Measurements from ENCODE around the gene KHK.

KHK gene

DNA sequence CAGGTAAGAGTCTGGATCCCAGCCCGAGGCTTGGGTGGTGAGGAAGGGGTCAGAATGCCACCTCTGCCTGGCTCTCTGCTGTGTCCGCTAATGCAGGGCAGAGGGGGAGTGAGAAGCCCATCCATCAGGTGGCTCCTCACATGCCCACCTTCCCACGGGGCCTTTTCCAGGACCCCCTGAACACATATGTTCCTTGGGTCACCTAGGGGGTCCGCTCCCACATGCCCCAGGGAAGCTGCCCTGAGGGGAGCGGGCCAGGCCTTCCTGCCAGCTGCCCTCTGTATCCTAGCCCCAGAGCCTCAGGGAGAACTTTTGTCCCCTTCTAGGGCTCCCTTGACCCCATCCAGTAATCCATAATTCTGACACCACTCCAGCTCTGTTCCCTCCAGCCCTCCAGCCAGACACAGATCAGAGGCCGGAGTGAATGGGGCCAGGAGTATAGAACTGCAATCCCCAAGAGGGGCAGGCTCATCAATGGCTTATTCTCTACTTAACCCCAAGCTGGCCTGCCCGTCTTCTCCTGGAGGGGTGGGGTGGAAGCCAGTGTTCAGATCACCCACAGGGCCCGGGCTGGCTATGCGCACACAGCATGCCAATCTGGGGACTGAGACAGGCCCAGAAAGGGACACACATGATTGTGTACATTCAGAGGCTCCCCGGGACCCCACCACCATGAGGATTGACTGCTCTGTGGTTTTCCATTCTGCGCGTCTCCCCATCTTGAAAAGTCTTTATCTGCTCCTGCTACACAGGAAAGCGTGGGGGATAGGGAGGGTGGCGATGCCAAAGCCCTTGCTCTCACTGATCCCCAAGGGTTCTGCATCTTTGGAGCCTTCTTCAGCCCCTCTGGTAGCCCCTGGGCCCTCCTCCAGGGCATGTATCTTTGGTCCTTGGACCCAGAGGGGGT is 7.1 kb upstream of the KHK start:
- TF ChIP-seq REST (IDR thresholded peaks at IDR 0.05; ENCODE audit: low read depth) (no peak), TEAD4 (IDR thresholded peaks at IDR 0.05) (no peak), FOXM1 (IDR thresholded peaks at IDR 0.05; ENCODE audit: borderline replicate concordance, low read depth) (no peak), YY1 (IDR thresholded peaks at IDR 0.05; ENCODE audit: low read depth) (no peak), NFIC (IDR thresholded peaks at IDR 0.05) (no peak), EP300 (IDR thresholded peaks at IDR 0.05; ENCODE audit: borderline replicate concordance) (no peak), CREB1 (IDR thresholded peaks at IDR 0.05; ENCODE audit: low read depth) (no peak), TCF12 (IDR thresholded peaks at IDR 0.05; ENCODE audit: low read depth) (no peak), EGR1 (IDR thresholded peaks at IDR 0.05) (no peak), MAX (IDR thresholded peaks at IDR 0.05) (no peak), ZBTB7A (IDR thresholded peaks at IDR 0.05; ENCODE audit: low read depth) (no peak), TAF1 (IDR thresholded peaks at IDR 0.05; ENCODE audit: low read depth) (no peak), RAD21 (IDR thresholded peaks at IDR 0.05; ENCODE audit: low read depth) (no peak), CEBPB (IDR thresholded peaks at IDR 0.05) (no peak)
- TF ChIP-seq, protein P1, sequence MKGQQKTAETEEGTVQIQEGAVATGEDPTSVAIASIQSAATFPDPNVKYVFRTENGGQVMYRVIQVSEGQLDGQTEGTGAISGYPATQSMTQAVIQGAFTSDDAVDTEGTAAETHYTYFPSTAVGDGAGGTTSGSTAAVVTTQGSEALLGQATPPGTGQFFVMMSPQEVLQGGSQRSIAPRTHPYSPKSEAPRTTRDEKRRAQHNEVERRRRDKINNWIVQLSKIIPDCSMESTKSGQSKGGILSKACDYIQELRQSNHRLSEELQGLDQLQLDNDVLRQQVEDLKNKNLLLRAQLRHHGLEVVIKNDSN (IDR thresholded peaks at IDR 0.05), result no peak

GRCh38 chr2:27080140-27080469 is 6.5 kb upstream of the KHK start:
- TF ChIP-seq ZBTB7A (IDR thresholded peaks at IDR 0.05; ENCODE audit: low read depth) (no peak), YY1 (IDR thresholded peaks at IDR 0.05; ENCODE audit: low read depth) (no peak), RAD21 (IDR thresholded peaks at IDR 0.05; ENCODE audit: low read depth) (no peak), TAF1 (IDR thresholded peaks at IDR 0.05; ENCODE audit: low read depth) (no peak), TCF12 (IDR thresholded peaks at IDR 0.05; ENCODE audit: low read depth) (no peak), FOXM1 (IDR thresholded peaks at IDR 0.05; ENCODE audit: borderline replicate concordance, low read depth) (no peak), MAX (IDR thresholded peaks at IDR 0.05) (no peak), EP300 (IDR thresholded peaks at IDR 0.05; ENCODE audit: borderline replicate concordance) (no peak), CEBPB (IDR thresholded peaks at IDR 0.05) (no peak), EGR1 (IDR thresholded peaks at IDR 0.05) (no peak), CREB1 (IDR thresholded peaks at IDR 0.05; ENCODE audit: low read depth) (no peak), NFIC (IDR thresholded peaks at IDR 0.05) (no peak)
- TF ChIP-seq, protein P1 (IDR thresholded peaks at IDR 0.05), result no peak

- no peak for TF ChIP-seq RAD21 (IDR thresholded peaks at IDR 0.05; ENCODE audit: low read depth)
- no peak for TF ChIP-seq MAX (IDR thresholded peaks at IDR 0.05)
- no peak for TF ChIP-seq NFIC (IDR thresholded peaks at IDR 0.05)
- no peak for TF ChIP-seq FOXM1 (IDR thresholded peaks at IDR 0.05; ENCODE audit: borderline replicate concordance, low read depth)
- no peak for TF ChIP-seq REST (IDR thresholded peaks at IDR 0.05; ENCODE audit: low read depth)
Observed at GRCh38 chr2:27080603-27080936, 6.0 kb upstream of the KHK start.

GRCh38 chr2:27081984-27082772 is 4.4 kb upstream of the KHK start:
- TF ChIP-seq, protein P1 (IDR thresholded peaks at IDR 0.05), result no peak
- TF ChIP-seq MAX (IDR thresholded peaks at IDR 0.05) (no peak), CEBPB (IDR thresholded peaks at IDR 0.05) (no peak), RAD21 (IDR thresholded peaks at IDR 0.05; ENCODE audit: low read depth) (no peak), CREB1 (IDR thresholded peaks at IDR 0.05; ENCODE audit: low read depth) (no peak), REST (IDR thresholded peaks at IDR 0.05; ENCODE audit: low read depth) (no peak), EP300 (IDR thresholded peaks at IDR 0.05; ENCODE audit: borderline replicate concordance) (no peak), YY1 (IDR thresholded peaks at IDR 0.05; ENCODE audit: low read depth) (no peak), TEAD4 (IDR thresholded peaks at IDR 0.05) (no peak), FOXM1 (IDR thresholded peaks at IDR 0.05; ENCODE audit: borderline replicate concordance, low read depth) (no peak), ZBTB7A (IDR thresholded peaks at IDR 0.05; ENCODE audit: low read depth) (no peak), TAF1 (IDR thresholded peaks at IDR 0.05; ENCODE audit: low read depth) (no peak), NFIC (IDR thresholded peaks at IDR 0.05) (no peak), TCF12 (IDR thresholded peaks at IDR 0.05; ENCODE audit: low read depth) (no peak), EGR1 (IDR thresholded peaks at IDR 0.05) (no peak)
